GM21381 (cell line): Measurements from ENCODE around the gene DMAC2.
"Not testable (repeated sequence)": the region's sequence is repeated elsewhere in the genome, so short reads cannot be mapped to it uniquely, and the experiment has no call there.

Experiments used
- ATAC-seq: cut with Tn5 transposase; IDR thresholded peaks from one replicate; pipeline ENCODE4 v1.9.1; 2021; ENCODE audit warnings: mild to moderate bottlenecking, moderate library complexity; ENCODE audit not compliant: unreplicated experiment

The DMAC2 gene

DNA sequence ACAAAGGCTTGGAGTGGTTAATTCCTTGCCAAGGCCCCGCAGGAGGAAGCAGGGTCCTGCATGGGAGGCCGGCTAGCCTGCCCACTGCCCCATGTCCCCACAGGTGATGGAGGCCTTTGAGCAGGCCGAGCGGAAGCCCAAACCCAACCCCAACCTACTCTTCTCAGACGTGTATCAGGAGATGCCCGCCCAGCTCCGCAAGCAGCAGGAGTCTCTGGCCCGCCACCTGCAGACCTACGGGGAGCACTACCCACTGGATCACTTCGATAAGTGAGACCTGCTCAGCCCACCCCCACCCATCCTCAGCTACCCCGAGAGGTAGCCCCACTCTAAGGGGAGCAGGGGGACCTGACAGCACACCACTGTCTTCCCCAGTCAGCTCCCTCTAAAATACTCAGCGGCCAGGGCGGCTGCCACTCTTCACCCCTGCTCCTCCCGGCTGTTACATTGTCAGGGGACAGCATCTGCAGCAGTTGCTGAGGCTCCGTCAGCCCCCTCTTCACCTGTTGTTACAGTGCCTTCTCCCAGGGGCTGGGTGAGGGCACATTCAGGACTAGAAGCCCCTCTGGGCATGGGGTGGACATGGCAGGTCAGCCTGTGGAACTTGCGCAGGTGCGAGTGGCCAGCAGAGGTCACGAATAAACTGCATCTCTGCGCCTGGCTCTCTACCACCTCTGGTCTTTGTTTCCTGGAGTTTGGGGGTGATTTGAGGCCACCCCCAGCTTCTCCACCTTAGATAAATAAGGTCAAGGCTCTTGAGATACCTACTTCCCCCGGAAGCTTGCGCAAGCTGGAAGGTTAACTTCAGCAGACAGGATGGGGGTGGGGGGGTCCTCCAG lies 15.2 kb downstream of the DMAC2 start:
- ATAC-seq = no peak

DNA sequence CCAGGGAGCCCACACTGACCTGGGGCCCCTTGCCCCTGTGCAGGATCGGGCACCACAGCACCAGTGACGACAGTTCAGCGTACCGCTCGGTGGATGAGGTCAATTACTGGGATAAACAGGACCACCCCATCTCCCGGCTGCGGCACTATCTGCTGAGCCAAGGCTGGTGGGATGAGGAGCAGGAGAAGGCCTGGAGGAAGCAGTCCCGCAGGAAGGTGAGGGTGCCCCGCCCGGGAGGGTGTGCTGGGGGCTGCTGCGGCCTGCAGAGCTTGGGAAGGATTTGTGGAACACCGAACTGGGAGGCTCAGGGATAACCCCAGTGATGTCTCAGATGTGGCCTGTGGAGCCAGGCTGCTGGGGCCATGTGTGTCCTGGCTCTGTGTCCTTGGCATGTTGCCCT lies 16.8 kb downstream of the DMAC2 start:
- ATAC-seq = no peak

DNA sequence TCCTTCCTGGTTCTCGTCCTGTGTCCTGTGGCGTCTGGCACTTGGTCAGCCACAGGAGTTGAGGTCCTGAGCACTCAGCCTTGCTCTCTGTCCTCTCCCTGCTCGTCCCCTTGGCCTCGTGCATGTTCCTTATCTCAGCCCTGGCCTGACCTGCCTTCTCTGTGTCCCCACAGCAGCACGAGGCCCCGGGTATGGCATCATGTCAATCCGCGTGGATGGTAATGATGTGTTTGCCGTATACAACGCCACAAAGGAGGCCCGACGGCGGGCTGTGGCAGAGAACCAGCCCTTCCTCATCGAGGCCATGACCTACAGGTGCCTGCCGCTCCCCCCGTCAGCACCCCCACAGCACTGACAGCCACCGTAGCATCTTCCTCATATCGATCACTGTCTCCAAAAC lies 17.3 kb downstream of the DMAC2 start:
- ATAC-seq = no peak

DNA sequence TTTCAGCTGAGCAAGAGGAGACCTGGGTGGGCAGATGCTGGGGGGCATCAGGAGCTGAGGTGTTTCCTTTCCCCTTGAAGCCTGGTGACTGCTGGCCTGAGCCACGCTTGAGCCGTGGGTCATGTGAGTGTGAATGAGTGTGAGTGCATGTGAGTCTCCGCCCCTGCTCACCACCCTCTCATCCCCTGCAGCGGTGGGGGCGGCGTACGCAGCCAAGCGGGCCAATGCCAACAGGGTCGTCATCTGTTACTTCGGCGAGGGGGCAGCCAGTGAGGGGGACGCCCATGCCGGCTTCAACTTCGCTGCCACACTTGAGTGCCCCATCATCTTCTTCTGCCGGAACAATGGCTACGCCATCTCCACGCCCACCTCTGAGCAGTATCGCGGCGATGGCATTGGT lies 17.7 kb downstream of the DMAC2 start:
- ATAC-seq = no peak

DNA sequence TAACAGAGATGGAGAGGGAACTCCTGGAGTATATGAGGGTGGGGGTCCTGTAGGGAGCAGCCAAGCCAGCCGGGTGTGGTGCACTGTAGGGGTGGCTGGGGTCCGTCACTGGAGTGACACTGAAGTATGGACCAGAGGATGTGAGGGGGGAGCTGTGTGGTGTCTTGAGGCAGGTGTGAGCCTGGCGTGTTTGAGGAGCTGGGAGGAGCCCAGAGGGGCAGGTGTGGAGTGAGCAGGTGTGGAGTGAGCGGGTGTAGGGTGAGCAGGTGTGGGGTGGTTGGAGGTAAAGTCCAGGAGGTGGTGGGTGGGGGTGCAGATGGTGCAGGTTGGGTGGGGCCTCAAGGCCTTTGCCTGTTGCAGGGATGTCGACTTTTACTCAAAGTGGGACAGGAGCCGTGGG lies 18.4 kb downstream of the DMAC2 start:
- ATAC-seq = no peak

DNA sequence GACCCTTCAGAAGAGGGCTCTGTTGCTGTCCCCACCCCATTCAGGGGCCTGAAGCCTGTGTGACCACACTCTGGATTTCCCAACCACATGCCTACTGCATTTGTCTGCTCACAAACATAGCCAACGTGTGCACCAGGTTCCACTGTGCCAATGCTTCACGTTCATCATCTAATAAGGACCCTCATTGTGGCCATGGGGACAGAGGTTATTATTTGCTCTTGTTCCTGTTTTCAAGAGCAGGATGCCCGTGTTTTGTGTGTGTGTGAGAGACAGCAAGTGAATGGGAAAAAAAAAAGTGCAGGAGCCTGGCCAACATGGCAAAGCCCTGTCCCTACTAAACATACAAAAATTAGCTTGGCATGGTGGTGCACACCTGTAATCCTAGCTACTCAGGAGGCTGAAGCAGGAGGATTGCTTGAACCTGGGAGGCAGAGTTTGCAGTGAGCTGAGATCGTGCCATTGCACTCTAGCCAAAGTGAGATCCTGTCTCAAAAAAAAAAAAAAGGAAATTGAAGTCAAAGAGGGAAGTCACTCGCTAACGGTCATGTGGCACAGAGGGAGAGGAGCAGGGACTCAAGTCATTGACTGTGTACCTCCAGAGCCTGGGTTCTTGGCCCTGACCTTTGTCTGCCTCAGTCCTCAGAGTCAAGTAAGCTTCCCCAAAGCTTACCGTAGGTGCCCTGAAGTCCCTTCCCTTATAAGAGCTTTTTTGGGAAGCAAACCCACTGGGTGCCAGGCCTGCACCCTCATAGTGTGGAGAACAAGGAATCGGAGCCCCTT lies 19.4 kb downstream of the DMAC2 start:
- ATAC-seq = no peak

DNA sequence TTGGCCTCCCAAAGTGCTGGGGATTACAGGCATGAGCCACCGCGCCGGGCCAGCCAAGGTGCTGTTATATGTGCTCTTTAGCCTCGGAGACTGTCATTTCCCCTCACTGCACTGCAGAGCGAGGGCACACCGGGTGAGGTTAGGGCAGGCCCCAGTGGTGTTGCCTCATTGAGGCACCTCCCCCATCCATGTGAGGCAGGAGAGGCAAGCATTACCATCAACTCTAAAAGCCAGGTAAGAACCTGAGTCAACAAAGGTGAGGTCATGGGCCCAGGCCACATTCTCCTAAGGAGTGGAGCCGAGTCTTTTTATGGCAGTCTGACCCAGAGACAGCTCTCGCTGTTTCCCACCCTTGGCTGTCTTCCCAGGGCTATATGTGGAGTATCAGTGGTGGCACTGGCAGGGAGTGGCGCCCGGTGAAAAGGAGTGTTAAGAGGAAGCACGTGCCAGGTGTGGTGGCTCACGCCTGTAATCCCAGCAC lies 23.5 kb downstream of the DMAC2 start:
- ATAC-seq = no peak

DNA sequence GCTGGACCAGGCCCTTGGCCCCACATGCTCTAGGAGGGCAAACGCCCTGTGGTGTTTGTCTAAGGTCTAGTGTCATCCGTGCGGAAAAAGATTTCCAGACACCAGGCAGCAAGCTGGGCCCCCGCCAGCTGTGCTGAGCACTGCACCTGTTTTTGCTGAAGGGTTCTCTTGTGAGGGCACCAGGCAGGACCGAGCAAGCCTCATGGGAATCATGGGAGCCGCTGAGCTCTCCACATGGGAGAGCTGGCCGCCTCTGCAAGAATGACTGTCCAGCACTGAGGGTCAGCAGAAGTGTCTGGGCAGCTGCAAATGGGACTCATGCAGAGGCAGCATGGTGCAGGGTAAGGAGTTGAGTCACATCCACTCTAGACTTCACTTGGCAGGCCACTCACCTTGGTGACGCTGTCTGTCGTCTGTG lies 24.5 kb downstream of the DMAC2 start:
- ATAC-seq = no peak

DNA sequence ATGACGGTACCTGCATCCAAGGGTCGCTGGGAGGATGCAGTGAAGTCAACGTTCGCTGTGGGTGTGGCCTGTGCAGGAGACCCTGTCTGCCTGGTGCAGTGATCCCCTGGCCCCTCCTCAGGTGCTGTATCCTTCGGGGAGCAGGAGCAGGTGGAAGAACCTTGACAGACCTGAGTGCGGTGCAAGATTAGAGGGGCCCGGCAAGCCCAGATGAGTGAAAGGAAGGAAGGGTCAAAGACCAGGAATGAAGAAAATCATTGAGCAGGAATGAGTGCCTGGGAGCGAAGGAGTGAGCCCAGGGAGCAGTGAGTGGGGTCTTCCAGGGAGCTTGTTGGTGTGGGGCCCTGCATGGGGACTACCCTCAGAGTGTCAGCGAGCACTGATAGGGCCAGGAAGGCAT lies 25.3 kb downstream of the DMAC2 start:
- no peak for ATAC-seq

DNA sequence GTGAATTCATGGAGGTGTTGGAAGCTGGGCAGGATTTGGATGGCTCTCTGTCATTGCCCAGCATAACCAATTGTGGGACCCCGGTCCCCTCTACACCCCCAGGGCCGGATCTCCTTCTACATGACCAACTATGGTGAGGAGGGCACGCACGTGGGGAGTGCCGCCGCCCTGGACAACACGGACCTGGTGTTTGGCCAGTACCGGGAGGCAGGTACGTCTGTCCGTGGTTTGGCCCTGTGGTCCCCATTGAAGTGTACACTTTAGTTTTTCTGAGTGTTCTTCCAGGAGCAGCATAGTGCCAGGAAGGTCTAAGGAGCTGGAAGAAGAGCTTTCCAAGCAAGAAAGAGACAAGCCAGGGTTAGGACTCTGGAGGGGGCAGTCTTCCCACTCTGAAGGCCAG lies 25.8 kb downstream of the DMAC2 start:
- ATAC-seq = no peak

DNA sequence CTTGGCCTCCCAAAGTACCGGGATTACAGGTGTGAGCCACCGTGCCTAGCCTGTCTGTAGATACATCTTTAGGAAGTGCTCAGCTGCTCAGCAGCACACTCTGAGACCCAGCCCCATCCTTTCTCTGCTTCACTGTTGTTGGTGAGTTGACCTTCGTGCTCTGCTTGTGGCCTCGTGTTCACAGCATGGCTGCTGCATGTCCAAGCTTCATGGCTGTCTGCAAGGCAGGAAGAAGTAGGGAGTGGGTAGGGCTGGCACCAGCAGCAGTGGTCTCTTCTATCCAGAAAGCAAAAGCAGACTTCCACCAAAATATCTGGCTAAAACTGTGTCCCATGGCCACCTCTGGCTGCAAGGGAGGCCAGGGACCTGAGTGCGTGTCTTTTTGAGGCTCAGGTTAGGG lies 26.8 kb downstream of the DMAC2 start:
- ATAC-seq = no peak

DNA sequence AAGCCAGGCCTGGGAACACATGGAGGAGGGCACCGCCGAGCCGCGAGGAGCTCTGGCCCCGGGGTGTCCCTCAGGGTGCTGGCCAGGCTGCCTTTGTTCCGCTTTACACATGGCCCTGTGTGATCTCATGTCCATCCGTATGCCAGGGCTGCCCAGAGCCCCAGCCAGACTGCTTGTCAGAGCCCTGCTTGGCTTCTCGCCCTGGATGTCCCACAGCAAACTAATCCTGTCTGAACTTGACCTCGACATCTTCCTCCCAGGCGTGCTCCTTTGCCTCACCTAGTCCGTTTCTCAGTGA lies 27.8 kb downstream of the DMAC2 start:
- no peak for ATAC-seq

DNA sequence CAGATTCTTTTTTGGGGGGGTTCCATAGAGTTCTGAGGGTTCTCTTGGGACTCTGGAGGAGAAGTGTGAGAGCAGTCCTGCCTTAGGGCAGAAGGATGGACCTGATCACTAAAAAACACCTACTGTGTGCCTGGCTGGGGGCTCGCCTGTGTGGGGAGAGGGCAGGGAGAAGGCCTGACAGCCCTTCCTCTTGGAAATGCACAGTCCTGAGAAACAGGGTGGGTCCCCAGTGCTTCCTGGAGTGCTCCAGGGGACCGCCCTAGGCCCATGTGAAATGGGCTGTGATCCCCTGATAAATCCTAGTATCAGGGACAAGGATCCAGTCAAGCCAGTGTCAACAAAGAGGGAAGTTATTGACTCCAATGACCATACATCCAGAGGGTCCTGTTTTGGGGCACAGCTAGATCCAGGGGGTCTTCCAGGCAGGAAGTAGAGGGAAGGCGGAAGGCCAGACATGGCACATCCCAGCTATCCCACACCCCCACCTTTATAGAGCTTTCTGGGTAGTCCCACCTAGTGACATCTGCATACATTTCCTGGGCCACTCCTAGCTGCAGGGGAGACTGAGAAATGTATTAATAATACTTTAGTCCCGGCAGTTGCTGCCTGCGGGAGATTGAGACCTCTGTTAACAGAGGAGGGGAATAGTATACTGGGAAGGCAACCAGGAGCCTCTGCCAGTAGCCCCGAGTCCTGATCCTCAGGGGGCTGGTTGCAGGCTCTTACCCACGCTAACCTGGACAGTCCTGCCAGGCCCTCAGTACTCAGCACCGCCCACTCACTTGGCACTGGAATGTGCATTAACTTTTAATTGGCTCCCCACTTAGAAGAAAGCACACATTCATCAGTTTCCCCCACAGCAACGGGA lies 28.4 kb downstream of the DMAC2 start:
- no peak for ATAC-seq

DNA sequence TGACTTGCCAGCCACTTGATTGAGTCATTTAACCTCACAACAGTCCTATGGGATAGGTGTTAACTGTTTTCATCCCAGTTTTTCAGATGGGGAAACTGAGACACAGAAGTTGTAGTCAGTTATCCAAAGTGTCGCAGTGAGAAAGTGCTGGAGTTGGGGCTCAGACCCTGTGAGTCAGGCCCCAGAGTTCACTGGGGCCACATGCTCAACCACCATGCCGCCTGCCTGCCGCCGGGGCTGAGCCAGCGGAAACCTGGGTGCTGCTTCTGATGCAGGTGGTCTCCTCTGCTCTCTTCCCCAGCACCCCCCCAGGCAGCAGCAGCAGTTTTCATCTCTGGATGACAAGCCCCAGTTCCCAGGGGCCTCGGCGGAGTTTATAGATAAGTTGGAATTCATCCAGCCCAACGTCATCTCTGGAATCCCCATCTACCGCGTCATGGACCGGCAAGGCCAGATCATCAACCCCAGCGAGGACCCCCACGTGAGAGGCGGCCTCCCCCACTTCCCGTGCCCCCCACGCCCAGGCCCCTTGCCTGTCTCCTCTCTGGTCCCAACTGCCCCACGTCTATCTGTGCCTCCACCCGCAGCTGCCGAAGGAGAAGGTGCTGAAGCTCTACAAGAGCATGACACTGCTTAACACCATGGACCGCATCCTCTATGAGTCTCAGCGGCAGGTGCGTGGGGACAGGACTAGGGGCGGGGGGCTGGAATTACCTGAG lies 29.2 kb downstream of the DMAC2 start:
- ATAC-seq = no peak

DNA sequence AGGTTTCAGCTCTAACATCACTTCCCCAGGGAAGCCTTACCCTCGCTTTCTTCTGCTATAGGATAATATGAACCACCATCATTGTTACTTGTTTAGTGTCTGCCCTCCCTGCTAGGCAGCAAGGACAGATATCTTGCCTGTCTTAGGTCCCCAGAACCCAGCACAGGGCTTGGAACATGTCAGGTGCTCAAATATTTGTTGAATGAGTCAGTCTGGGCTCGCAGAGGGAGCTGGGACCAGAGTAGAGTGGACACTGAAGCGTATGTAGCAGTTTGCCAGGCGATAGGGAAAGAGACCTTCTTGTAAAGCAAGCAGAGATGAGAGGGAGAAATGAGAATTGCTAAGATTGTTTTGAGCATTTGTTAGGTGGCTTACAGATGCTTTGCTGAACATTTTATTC lies 30.4 kb downstream of the DMAC2 start:
- no peak for ATAC-seq

DNA sequence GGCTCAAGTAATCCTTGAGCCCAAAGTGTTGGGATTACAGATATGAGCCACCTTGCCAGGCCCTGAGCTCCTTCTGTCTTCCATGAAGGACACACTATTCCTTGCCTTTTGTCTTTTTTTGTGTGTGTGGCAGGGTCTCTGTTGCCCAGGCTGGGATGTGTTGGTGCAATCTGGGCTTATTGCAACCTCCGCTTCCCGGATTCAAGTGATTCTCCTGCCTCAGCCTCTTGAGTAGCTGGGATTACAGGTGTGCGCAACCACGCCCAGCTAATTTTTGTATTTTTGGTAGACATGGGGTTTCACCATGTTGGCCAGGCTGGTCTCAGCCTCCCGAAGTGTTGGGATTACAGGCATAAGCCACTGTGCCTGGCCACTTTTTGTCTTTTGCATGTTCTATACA lies 30.9 kb downstream of the DMAC2 start:
- ATAC-seq = not testable (repeated sequence)

DNA sequence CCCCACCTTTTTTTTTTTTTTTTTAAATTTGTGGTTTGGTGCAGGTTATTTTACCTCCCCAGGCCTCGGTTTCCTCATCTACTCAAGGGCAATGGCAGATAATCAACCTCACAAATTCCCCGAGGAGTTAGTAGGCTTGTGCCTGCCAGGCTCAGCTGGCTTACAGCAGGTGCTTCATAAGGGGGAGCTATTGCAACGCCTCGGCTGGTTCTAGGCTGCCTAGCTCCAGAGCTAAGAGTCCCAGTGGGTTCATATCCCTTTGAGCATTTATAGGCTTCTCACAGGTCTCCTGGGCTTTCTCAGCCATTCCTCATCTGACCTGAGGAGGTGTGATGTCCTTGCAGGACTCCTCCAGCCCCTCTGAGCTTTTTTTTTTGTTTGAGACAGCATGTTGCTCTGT lies 31.5 kb downstream of the DMAC2 start:
- ATAC-seq = no peak

DNA sequence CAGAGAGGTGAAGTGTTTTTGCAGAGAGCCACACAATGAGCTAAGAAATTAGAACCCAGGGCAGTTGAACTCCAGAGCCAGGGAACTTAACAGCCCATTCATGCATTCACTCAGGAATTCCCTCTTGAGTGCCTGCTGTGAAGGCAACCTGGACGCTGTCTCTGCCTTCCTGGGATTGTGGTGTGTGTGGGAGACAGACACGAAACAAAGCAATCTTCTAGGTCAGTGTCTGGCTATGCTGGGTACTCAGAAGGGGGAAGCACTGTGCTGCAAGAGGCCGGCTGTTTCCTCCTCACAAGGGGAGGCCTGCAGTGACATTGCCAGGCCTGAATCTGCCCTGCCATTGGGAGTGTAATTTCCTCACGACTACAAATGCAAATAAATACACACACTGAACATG lies 32.4 kb downstream of the DMAC2 start:
- no peak for ATAC-seq

DNA sequence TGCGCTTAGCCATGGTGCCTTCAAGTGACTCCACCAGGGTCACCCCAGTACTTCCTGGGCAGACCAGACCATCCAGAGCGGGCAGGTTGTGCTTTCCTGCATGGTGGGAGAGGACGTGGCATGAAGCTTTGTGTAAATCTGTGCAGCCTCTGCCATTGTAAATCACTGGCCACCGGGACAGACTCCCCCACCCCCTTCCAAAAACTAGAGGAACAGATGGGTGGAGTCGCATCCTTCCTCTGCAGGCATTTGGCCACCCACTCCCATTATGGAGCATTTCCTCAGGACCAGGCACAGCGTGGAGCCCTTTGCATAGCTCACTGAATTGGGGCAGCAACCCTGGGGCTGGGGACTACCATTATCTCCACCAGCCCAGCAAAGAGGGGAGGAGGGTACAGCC lies 33.9 kb downstream of the DMAC2 start:
- ATAC-seq = no peak

DNA sequence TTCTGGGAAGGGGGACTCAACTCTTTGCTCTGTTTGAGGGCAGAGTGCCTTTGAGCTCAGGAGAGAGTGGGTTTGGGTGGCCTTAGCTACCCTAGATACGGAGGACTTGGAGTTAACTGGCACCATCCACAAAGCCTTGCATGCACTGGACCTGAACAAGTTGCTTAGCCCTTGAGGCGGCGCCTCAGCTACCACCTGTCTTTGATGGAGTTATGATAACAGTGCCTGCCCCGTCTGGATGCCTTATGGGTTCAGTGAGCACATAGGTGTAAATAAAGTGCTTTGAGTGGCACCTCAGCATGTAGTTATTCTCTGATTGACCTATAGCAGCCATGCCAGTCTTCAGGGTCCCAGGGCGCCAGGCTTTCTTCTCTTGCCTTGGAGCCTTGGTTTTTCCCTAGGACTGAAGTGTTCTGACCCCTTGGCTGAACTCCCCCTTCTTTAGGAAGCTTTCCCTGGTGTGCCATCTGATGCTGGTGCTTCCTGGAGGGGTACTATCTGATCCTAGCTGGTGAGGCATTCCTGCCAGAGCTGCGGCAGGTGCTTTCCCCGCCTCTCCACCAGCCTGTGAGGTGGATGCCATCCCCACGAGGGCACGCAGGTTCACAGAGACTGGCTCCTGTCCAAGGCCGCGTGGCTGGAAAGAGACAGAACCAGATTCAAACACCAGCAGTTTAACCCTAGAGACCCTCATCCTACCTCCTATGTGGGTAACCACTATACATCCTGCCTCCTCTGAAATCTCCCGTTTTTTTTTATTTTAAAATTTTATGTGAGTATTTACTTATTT lies 36.3 kb downstream of the DMAC2 start:
- no peak for ATAC-seq
